ENCODE data around the gene CCDC47. TPM values are rescaled to one million over a fixed set of nuclear protein-coding genes. Genes with fewer than 3 reads are reported as not detected.

CCDC47 gene
- total RNA-seq, 6 experiments from 2014 or later: 45.7 to 69.9 (median 63.6) TPM

GRCh38 chr17:63786117-63786516 lies 12.7 kb upstream of the CCDC47 start:
- DNase-seq: no peak
- Histone ChIP-seq H3K4me3 (no peak overlapping the region), H3K27me3 (no peaks in the 10 kb centered on the region), H3K9me3 (no peaks in the 10 kb centered on the region), H3K4me1 (no peaks in the 10 kb centered on the region), H3K36me3 (peaks cover 0 to 44% (median 15%) of the 10 kb centered on the region in 4 donors), H3K27ac (no peak overlapping the region)
- intact Hi-C loops (cut with DNase I): no loop called here
- WGBS (ENCODE audit: insufficient coverage, low coverage, low lambda C conversion rate, missing lambda C conversion rate): 100% methylated on average over 1 of the region's 1 CpG
- no peak for TF ChIP-seq POLR2A (IDR thresholded peaks at IDR 0.05)
- no peak for TF ChIP-seq CTCF (IDR thresholded peaks at IDR 0.05)
- ATAC-seq: no peak

GRCh38 chr17:63785556-63785955 lies 12.2 kb upstream of the CCDC47 start:
- ATAC-seq (no peak), DNase-seq (no peak)
- peaks cover 0 to 41% (median 12%) of the 10 kb centered on the region in 4 donors for H3K36me3 ChIP-seq
- intact Hi-C loops (cut with DNase I): no loop called here
- no peak overlapping the region for H3K27ac ChIP-seq
- 100% methylated on average over 1 of the region's 1 CpG for WGBS (ENCODE audit: insufficient coverage, low coverage, low lambda C conversion rate, missing lambda C conversion rate)
- peaks cover 0 to 2% (median 0%) of the 10 kb centered on the region in 4 donors for H3K4me1 ChIP-seq
- no peak overlapping the region for H3K4me3 ChIP-seq
- H3K27me3 ChIP-seq: no peaks in the 10 kb centered on the region
- no peaks in the 10 kb centered on the region for H3K9me3 ChIP-seq
- TF ChIP-seq POLR2A (IDR thresholded peaks at IDR 0.05): no peak
- TF ChIP-seq CTCF (IDR thresholded peaks at IDR 0.05): no peak

- ATAC-seq (no peak), DNase-seq (no peak)
- TF ChIP-seq POLR2A (IDR thresholded peaks at IDR 0.05): no peak
- no peak for TF ChIP-seq CTCF (IDR thresholded peaks at IDR 0.05)
- Histone ChIP-seq H3K27me3 (no peaks in the 10 kb centered on the region), H3K36me3 (peaks cover 0 to 23% (median 6%) of the 10 kb centered on the region in 4 donors), H3K9me3 (no peaks in the 10 kb centered on the region), H3K27ac (no peak overlapping the region), H3K4me1 (peaks cover 0 to 6% (median 0%) of the 10 kb centered on the region in 4 donors), H3K4me3 (no peak overlapping the region)
- intact Hi-C loops (cut with DNase I): no loop called here
- WGBS (ENCODE audit: insufficient coverage, low coverage, low lambda C conversion rate, missing lambda C conversion rate): 70% methylated on average over 6 of the region's 6 CpGs
These were observed 10.1 kb upstream of the CCDC47 start for GRCh38 chr17:63783522-63783921.

GRCh38 chr17:63780928-63781327 lies 7.5 kb upstream of the CCDC47 start:
- Histone ChIP-seq H3K4me3 (no peak overlapping the region), H3K36me3 (peaks cover 0 to 13% (median 3%) of the 10 kb centered on the region in 4 donors), H3K9me3 (no peaks in the 10 kb centered on the region), H3K27me3 (no peaks in the 10 kb centered on the region), H3K27ac (no peak overlapping the region), H3K4me1 (peaks cover 0 to 9% (median under 1%) of the 10 kb centered on the region in 4 donors)
- DNase-seq: no peak
- 96% methylated on average over 4 of the region's 4 CpGs for WGBS (ENCODE audit: insufficient coverage, low coverage, low lambda C conversion rate, missing lambda C conversion rate)
- ATAC-seq: no peak
- intact Hi-C loops (cut with DNase I): no loop called here
- TF ChIP-seq CTCF (IDR thresholded peaks at IDR 0.05) (no peak), POLR2A (IDR thresholded peaks at IDR 0.05) (no peak)

GRCh38 chr17:63780507-63780906 lies 7.1 kb upstream of the CCDC47 start:
- TF ChIP-seq POLR2A (IDR thresholded peaks at IDR 0.05) (no peak), CTCF (IDR thresholded peaks at IDR 0.05) (no peak)
- Histone ChIP-seq H3K27me3 (no peaks in the 10 kb centered on the region), H3K4me3 (no peak overlapping the region), H3K9me3 (no peaks in the 10 kb centered on the region), H3K4me1 (peaks cover 0 to 13% (median 3%) of the 10 kb centered on the region in 4 donors), H3K27ac (no peak overlapping the region), H3K36me3 (peaks cover 0 to 13% (median 3%) of the 10 kb centered on the region in 4 donors)
- intact Hi-C loops (cut with DNase I): no loop called here
- ATAC-seq (peak in 1 of 4 donors; percentile 82), DNase-seq (no peak)
- 89% methylated on average over 1 of the region's 1 CpG for WGBS (ENCODE audit: insufficient coverage, low coverage, low lambda C conversion rate, missing lambda C conversion rate)

All from right lobe of liver (tissue), 6 donors.